ENCODE measurements around the gene PRKCE.

DNA sequence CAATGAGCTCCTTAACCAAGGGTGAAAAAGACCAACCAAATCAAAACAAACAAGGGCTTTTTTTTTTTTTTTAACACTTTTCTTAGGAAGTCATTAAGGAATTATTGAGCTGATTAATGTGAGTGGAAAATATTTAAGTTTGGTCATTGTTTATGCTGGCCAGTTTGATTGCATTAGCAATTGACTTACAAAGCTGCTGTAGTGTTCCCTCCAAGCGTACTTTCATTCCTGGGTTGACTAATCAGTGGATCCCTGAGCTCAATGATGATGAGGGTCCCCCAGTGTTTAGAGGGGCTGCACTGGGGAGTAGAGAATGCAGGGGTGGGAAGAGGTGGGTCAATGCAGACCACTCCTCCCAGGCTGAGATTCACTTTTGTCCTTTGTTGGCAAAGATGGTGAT is 119.3 kb downstream of the PRKCE start:
- TF ChIP-seq, protein P1, sequence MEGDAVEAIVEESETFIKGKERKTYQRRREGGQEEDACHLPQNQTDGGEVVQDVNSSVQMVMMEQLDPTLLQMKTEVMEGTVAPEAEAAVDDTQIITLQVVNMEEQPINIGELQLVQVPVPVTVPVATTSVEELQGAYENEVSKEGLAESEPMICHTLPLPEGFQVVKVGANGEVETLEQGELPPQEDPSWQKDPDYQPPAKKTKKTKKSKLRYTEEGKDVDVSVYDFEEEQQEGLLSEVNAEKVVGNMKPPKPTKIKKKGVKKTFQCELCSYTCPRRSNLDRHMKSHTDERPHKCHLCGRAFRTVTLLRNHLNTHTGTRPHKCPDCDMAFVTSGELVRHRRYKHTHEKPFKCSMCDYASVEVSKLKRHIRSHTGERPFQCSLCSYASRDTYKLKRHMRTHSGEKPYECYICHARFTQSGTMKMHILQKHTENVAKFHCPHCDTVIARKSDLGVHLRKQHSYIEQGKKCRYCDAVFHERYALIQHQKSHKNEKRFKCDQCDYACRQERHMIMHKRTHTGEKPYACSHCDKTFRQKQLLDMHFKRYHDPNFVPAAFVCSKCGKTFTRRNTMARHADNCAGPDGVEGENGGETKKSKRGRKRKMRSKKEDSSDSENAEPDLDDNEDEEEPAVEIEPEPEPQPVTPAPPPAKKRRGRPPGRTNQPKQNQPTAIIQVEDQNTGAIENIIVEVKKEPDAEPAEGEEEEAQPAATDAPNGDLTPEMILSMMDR (IDR thresholded peaks at IDR 0.05 in 2 of 3, conservative IDR thresholded peaks at IDR 0.05 in 1 of 3; ENCODE audit: borderline replicate concordance in 1 of 3, insufficient read depth in 1 of 3, low read depth in 2 of 3, low read length in 2 of 3), result no peak
- no peak for TF ChIP-seq ZFX (IDR thresholded peaks at IDR 0.05)
- TF ChIP-seq RAD21 (IDR thresholded peaks at IDR 0.05; ENCODE audit: low read depth), result no peak
- TF ChIP-seq, protein P2, sequence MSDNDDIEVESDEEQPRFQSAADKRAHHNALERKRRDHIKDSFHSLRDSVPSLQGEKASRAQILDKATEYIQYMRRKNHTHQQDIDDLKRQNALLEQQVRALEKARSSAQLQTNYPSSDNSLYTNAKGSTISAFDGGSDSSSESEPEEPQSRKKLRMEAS (IDR thresholded peaks at IDR 0.05), result no peak
- no peak for TF ChIP-seq POLR2AphosphoS5 (IDR thresholded peaks at IDR 0.05; ENCODE audit: low read depth, low read length)
